ENCODE measurements around the gene PRKCA.
"Not testable (repeated sequence)": the region's sequence is repeated elsewhere in the genome, so short reads cannot be mapped to it uniquely, and the experiment has no call there.

Gene PRKCA

GRCh38 chr17:66351701-66352100, 49.3 kb downstream of the PRKCA start:
- DNase-seq (ENCODE audit: low read depth in 2 of 2) = no peak

- DNase-seq (ENCODE audit: low read depth in 2 of 2) = peak in 1 of 2 experiments; percentile 30
These were observed 51.6 kb downstream of the PRKCA start for GRCh38 chr17:66353937-66354401.

GRCh38 chr17:66354472-66354871, 52.1 kb downstream of the PRKCA start:
- no peak for DNase-seq (ENCODE audit: low read depth in 2 of 2)

GRCh38 chr17:66354981-66355380, 52.6 kb downstream of the PRKCA start:
- peak; percentile 57 to 62 for DNase-seq (ENCODE audit: low read depth in 2 of 2)

GRCh38 chr17:66355510-66355909, 53.1 kb downstream of the PRKCA start:
- no peak for DNase-seq (ENCODE audit: low read depth in 2 of 2)

- no peak for DNase-seq (ENCODE audit: low read depth in 2 of 2)
These were observed 54.6 kb downstream of the PRKCA start for GRCh38 chr17:66357037-66357436.

GRCh38 chr17:66359351-66359750, 56.9 kb downstream of the PRKCA start:
- no peak for DNase-seq (ENCODE audit: low read depth in 2 of 2)

GRCh38 chr17:66360961-66361565, 58.6 kb downstream of the PRKCA start:
- DNase-seq (ENCODE audit: low read depth in 2 of 2) = not testable (repeated sequence)

- DNase-seq (ENCODE audit: low read depth in 2 of 2) = no peak
These were observed 62.1 kb downstream of the PRKCA start for GRCh38 chr17:66364508-66364907.

- no peak for DNase-seq (ENCODE audit: low read depth in 2 of 2)
These were observed 62.6 kb downstream of the PRKCA start for GRCh38 chr17:66364990-66365490.

- no peak for DNase-seq (ENCODE audit: low read depth in 2 of 2)
These were observed 63.5 kb downstream of the PRKCA start for GRCh38 chr17:66365903-66366302.

GRCh38 chr17:66367107-66367506, 64.7 kb downstream of the PRKCA start:
- DNase-seq (ENCODE audit: low read depth in 2 of 2) = no peak

GRCh38 chr17:66369830-66370229, 67.4 kb downstream of the PRKCA start:
- no peak for DNase-seq (ENCODE audit: low read depth in 2 of 2)

GRCh38 chr17:66371561-66371960, 69.1 kb downstream of the PRKCA start:
- no peak for DNase-seq (ENCODE audit: low read depth in 2 of 2)

GRCh38 chr17:66372182-66372581, 69.8 kb downstream of the PRKCA start:
- no peak for DNase-seq (ENCODE audit: low read depth in 2 of 2)

- no peak for DNase-seq (ENCODE audit: low read depth in 2 of 2)
These were observed 70.7 kb downstream of the PRKCA start for GRCh38 chr17:66373079-66373478.

GRCh38 chr17:66373944-66374817, 71.8 kb downstream of the PRKCA start:
- DNase-seq (ENCODE audit: low read depth in 2 of 2) = no peak

- no peak for DNase-seq (ENCODE audit: low read depth in 2 of 2)
These were observed 72.7 kb downstream of the PRKCA start for GRCh38 chr17:66375121-66375520.

GRCh38 chr17:66378296-66378695, 75.9 kb downstream of the PRKCA start:
- peak; percentile 66 to 69 for DNase-seq (ENCODE audit: low read depth in 2 of 2)

- DNase-seq (ENCODE audit: low read depth in 2 of 2) = no peak
These were observed 77.1 kb downstream of the PRKCA start for GRCh38 chr17:66379544-66379943.

GRCh38 chr17:66379996-66380395, 77.6 kb downstream of the PRKCA start:
- peak in 1 of 2 experiments; percentile 18 for DNase-seq (ENCODE audit: low read depth in 2 of 2)

- DNase-seq (ENCODE audit: low read depth in 2 of 2) = no peak
These were observed 79.4 kb downstream of the PRKCA start for GRCh38 chr17:66381701-66382362.

Measured in fibroblast of skin of left biceps (primary cell).